ENCODE data around the gene SUMF2. TPM values are rescaled to one million over a fixed set of nuclear protein-coding genes. Genes with fewer than 3 reads are reported as not detected.
"Not testable (repeated sequence)": the region's sequence is repeated elsewhere in the genome, so short reads cannot be mapped to it uniquely, and the experiment has no call there.

SUMF2 gene
- total RNA-seq, 1 experiment from 2014 or later, result 99.6 TPM

GRCh38 chr7:56078196-56078595 lies 14.1 kb downstream of the SUMF2 start (continued):
- no peak for TF ChIP-seq PRDM15 (CRISPR knock-in tag; IDR thresholded peaks at IDR 0.05)
- no peak for TF ChIP-seq ATF1 (CRISPR knock-in tag; IDR thresholded peaks at IDR 0.05)
- no peak for TF ChIP-seq ZNF263 (CRISPR knock-in tag; IDR thresholded peaks at IDR 0.05; ENCODE audit: low read depth)
- no peak for TF ChIP-seq ZNF671 (CRISPR knock-in tag; IDR thresholded peaks at IDR 0.05)
- TF ChIP-seq SP1 (CRISPR knock-in tag; conservative IDR thresholded peaks at IDR 0.05), result no peak
- no peak for TF ChIP-seq NFATC4 (CRISPR knock-in tag; IDR thresholded peaks at IDR 0.05)
- no peak for TF ChIP-seq FOXP4 (CRISPR knock-in tag; IDR thresholded peaks at IDR 0.05)
- no peak for TF ChIP-seq ZNF232 (CRISPR knock-in tag; IDR thresholded peaks at IDR 0.05)
- no peak for TF ChIP-seq MXD4 (CRISPR knock-in tag; IDR thresholded peaks at IDR 0.05; ENCODE audit: borderline replicate concordance)

GRCh38 chr7:56079450-56080185 lies 15.5 kb downstream of the SUMF2 start:
- TF ChIP-seq GABPB1 (CRISPR knock-in tag; IDR thresholded peaks at IDR 0.05) (peak; percentile 42; the same call in 1 of the 2 replicates), USF2 (CRISPR knock-in tag; IDR thresholded peaks at IDR 0.05) (no peak), PRRX2 (CRISPR knock-in tag; IDR thresholded peaks at IDR 0.05) (no peak)
- Mint-ChIP-seq H3K4me1 (no peaks in the 10 kb centered on the region), H3K27ac (no peak overlapping the region), H3K27me3 (ENCODE audit: low read depth) (no peaks in the 10 kb centered on the region), H3K4me3 (no peak overlapping the region), H3K9me3 (no peaks in the 10 kb centered on the region), H3K36me3 (peaks cover 36% of the 10 kb centered on the region)
- ATAC-seq, result peak; percentile 73
- DNase-seq (ENCODE audit: low spot score), result peak; percentile 26
- ChIA-PET POLR2A (no interaction called here), CTCF (interaction anchor here (0.5 to 1.6 kb wide), 9 partner anchors 9 to 793 kb away, joined by 3 to 7 read pairs (median 4); partner anchors contain the start of genes CCT6A, PHKG1, PSPH and SUMF2)

GRCh38 chr7:56080726-56081435 lies 16.8 kb downstream of the SUMF2 start:
- DNase-seq (ENCODE audit: low spot score); POLR2A ChIA-PET; H3K27ac Mint-ChIP-seq; H3K9me3 Mint-ChIP-seq; ATAC-seq; H3K27me3 Mint-ChIP-seq (ENCODE audit: low read depth); H3K4me3 Mint-ChIP-seq; H3K4me1 Mint-ChIP-seq: not testable (repeated sequence)
- peaks cover 32% of the 10 kb centered on the region for H3K36me3 Mint-ChIP-seq
- CTCF ChIA-PET, result interaction anchor here (1.4 to 1.6 kb wide), 2 partner anchors 14 to 72 kb away, joined by 3 to 5 read pairs; no protein-coding TSS in a partner anchor
